ENCODE measurements around the gene LMF2.

DNA sequence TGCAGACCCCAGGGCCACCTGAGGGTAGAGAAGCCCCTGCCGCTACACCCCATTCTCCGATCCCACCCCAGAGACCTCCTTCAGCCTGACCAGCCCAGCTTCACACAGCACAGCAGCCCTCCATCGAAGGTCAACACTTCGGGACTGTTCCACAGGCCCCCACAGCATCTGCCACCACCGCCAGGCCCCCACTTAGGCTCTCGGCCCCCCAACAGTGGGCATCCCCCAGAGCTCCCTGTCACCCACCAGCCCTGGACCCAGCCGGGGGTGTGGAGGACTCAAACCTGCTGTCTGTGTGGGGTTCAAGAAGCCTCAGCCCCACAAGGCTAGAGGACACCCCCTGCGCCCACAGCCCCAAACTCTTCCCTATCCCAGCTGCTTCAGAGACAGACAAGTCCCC lies 38.9 kb downstream of the LMF2 start:
- TF ChIP-seq, protein P1, sequence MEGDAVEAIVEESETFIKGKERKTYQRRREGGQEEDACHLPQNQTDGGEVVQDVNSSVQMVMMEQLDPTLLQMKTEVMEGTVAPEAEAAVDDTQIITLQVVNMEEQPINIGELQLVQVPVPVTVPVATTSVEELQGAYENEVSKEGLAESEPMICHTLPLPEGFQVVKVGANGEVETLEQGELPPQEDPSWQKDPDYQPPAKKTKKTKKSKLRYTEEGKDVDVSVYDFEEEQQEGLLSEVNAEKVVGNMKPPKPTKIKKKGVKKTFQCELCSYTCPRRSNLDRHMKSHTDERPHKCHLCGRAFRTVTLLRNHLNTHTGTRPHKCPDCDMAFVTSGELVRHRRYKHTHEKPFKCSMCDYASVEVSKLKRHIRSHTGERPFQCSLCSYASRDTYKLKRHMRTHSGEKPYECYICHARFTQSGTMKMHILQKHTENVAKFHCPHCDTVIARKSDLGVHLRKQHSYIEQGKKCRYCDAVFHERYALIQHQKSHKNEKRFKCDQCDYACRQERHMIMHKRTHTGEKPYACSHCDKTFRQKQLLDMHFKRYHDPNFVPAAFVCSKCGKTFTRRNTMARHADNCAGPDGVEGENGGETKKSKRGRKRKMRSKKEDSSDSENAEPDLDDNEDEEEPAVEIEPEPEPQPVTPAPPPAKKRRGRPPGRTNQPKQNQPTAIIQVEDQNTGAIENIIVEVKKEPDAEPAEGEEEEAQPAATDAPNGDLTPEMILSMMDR (conservative IDR thresholded peaks at IDR 0.05; ENCODE audit: low read depth, low read length): no peak
- TF ChIP-seq POLR2A (IDR thresholded peaks at IDR 0.05; ENCODE audit: low read depth, low read length) (no peak), RFX5 (IDR thresholded peaks at IDR 0.05; ENCODE audit: low read depth, low read length) (no peak), RCOR1 (IDR thresholded peaks at IDR 0.05; ENCODE audit: insufficient replicate concordance, low read length) (no peak), CEBPB (IDR thresholded peaks at IDR 0.05; ENCODE audit: low read depth, low read length) (no peak), BHLHE40 (IDR thresholded peaks at IDR 0.05; ENCODE audit: low read depth, low read length) (no peak), MXI1 (IDR thresholded peaks at IDR 0.05; ENCODE audit: borderline replicate concordance, low read depth, low read length) (no peak), FOS (IDR thresholded peaks at IDR 0.05; ENCODE audit: low read depth, low read length) (no peak), MAZ (IDR thresholded peaks at IDR 0.05; ENCODE audit: borderline replicate concordance, low read depth, low read length) (no peak), RAD21 (IDR thresholded peaks at IDR 0.05; ENCODE audit: low read length) (no peak)
- TF ChIP-seq, protein P2, sequence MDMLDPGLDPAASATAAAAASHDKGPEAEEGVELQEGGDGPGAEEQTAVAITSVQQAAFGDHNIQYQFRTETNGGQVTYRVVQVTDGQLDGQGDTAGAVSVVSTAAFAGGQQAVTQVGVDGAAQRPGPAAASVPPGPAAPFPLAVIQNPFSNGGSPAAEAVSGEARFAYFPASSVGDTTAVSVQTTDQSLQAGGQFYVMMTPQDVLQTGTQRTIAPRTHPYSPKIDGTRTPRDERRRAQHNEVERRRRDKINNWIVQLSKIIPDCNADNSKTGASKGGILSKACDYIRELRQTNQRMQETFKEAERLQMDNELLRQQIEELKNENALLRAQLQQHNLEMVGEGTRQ (IDR thresholded peaks at IDR 0.05; ENCODE audit: low read depth, low read length): no peak
- TF ChIP-seq, protein P3, sequence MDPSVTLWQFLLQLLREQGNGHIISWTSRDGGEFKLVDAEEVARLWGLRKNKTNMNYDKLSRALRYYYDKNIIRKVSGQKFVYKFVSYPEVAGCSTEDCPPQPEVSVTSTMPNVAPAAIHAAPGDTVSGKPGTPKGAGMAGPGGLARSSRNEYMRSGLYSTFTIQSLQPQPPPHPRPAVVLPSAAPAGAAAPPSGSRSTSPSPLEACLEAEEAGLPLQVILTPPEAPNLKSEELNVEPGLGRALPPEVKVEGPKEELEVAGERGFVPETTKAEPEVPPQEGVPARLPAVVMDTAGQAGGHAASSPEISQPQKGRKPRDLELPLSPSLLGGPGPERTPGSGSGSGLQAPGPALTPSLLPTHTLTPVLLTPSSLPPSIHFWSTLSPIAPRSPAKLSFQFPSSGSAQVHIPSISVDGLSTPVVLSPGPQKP (IDR thresholded peaks at IDR 0.05; ENCODE audit: borderline replicate concordance, low read depth, low read length): no peak

Data from IMR-90 (cell line).